Bronchial epithelial cell (primary cell): ENCODE measurements around the gene ITGBL1. TPM values are rescaled to one million over a fixed set of nuclear protein-coding genes. Genes with fewer than 3 reads are reported as not detected.

Experiments
- DNase-seq: peaks from one replicate; pipeline ENCODE4 v3.0.0-alpha.2; 2010; ENCODE audit warnings: low read depth
- FAIRE-seq: peaks from 2 replicates; lab custom pipeline; 2011; peaks lifted over from hg19 to GRCh38; lab: Jason Lieb, UNC
- H3K27me3 ChIP-seq: 2 replicates; pipeline ENCODE4 v1.5.1; 2011; ENCODE audit warnings: low read length; ENCODE audit not compliant: control insufficient read depth, insufficient read depth
- H3K36me3 ChIP-seq: 2 replicates; pipeline ENCODE4 v1.5.1; 2011; ENCODE audit warnings: low read length; ENCODE audit not compliant: control insufficient read depth, insufficient read depth
- H3K4me3 ChIP-seq: 2 replicates; pipeline ENCODE4 v1.5.1; 2011; ENCODE audit warnings: mild to moderate bottlenecking, low read depth, low read length, control low read depth
- CTCF ChIP-seq: IDR thresholded peaks from 2 replicates; pipeline ENCODE4 v1.5.1; 2011; ENCODE audit warnings: mild to moderate bottlenecking, moderate library complexity, low read length, control low read depth, inconsistent platforms; ENCODE audit not compliant: insufficient read depth, severe bottlenecking
- total RNA-seq: library from RNA; depleted of rRNA; stranded (reverse); fragments of >200 nt; gene quantifications from 2 replicates; pipeline ENCODE4 v1.2.1, GENCODE V29; 2014

Gene ITGBL1
- total RNA-seq, 1 donor from 2014 or later, result 1.1 TPM

GRCh38 chr13:101579281-101579802, 126.9 kb downstream of the ITGBL1 start:
- DNase-seq, result peak; percentile 45
- H3K36me3 ChIP-seq, result no peaks in the 10 kb centered on the region
- no peak overlapping the region for H3K4me3 ChIP-seq
- no peak for FAIRE-seq
- no peaks in the 10 kb centered on the region for H3K27me3 ChIP-seq
- TF ChIP-seq CTCF, result no peak

GRCh38 chr13:101584331-101584730, 131.9 kb downstream of the ITGBL1 start:
- FAIRE-seq, result no peak

GRCh38 chr13:101590479-101590878, 138.0 kb downstream of the ITGBL1 start:
- no peak for FAIRE-seq
- Histone ChIP-seq H3K36me3 (no peaks in the 10 kb centered on the region), H3K27me3 (no peaks in the 10 kb centered on the region), H3K4me3 (no peak overlapping the region)
- no peak for TF ChIP-seq CTCF
- no peak for DNase-seq

More at GRCh38 chr13:101584331-101584730, 131.9 kb downstream of the ITGBL1 start:
- no peak for DNase-seq
- Histone ChIP-seq H3K27me3 (no peaks in the 10 kb centered on the region), H3K4me3 (no peak overlapping the region), H3K36me3 (no peaks in the 10 kb centered on the region)
- no peak for TF ChIP-seq CTCF

GRCh38 chr13:101594936-101595335, 142.5 kb downstream of the ITGBL1 start:
- H3K36me3 ChIP-seq, result no peaks in the 10 kb centered on the region
- FAIRE-seq (no peak), DNase-seq (no peak)
- H3K4me3 ChIP-seq, result no peak overlapping the region
- TF ChIP-seq CTCF, result no peak
- no peaks in the 10 kb centered on the region for H3K27me3 ChIP-seq

- FAIRE-seq (no peak), DNase-seq (no peak)
- Histone ChIP-seq H3K36me3 (no peaks in the 10 kb centered on the region), H3K4me3 (no peak overlapping the region), H3K27me3 (no peaks in the 10 kb centered on the region)
- no peak for TF ChIP-seq CTCF
Observed at GRCh38 chr13:101596803-101597202, 144.3 kb downstream of the ITGBL1 start.
